ENCODE data around the gene FOCAD.

FOCAD gene

DNA sequence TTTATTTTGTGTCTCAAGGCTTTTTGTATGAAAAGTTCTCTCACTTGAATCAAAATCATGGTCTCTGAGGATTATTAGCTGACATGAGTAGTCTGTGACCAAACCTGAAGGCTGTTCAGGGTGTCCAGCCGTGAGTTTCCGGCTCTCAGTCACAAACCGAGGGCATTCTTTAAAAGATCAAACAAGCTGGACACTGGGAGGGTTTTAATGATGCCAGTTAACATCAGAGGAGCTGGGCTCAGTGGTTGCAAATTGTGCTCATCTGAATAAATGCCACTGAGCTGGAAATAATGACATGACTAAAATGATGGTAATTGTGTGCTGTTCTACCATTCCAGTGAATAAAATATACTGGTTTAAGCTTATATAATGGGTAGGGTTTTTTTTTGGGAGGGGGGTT is 153.1 kb downstream of the FOCAD start:
- TF ChIP-seq, protein P1, sequence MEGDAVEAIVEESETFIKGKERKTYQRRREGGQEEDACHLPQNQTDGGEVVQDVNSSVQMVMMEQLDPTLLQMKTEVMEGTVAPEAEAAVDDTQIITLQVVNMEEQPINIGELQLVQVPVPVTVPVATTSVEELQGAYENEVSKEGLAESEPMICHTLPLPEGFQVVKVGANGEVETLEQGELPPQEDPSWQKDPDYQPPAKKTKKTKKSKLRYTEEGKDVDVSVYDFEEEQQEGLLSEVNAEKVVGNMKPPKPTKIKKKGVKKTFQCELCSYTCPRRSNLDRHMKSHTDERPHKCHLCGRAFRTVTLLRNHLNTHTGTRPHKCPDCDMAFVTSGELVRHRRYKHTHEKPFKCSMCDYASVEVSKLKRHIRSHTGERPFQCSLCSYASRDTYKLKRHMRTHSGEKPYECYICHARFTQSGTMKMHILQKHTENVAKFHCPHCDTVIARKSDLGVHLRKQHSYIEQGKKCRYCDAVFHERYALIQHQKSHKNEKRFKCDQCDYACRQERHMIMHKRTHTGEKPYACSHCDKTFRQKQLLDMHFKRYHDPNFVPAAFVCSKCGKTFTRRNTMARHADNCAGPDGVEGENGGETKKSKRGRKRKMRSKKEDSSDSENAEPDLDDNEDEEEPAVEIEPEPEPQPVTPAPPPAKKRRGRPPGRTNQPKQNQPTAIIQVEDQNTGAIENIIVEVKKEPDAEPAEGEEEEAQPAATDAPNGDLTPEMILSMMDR (IDR thresholded peaks at IDR 0.05; ENCODE audit: borderline replicate concordance, insufficient read depth, low read depth, low read length): no peak
- no peak overlapping the region for H3K4me3 ChIP-seq (ENCODE audit: low read depth, low read length)

GRCh38 chr9:20838218-20838617 is 154.2 kb downstream of the FOCAD start:
- no peak overlapping the region for H3K4me3 ChIP-seq (ENCODE audit: low read depth, low read length)
- TF ChIP-seq, protein P1 (IDR thresholded peaks at IDR 0.05; ENCODE audit: borderline replicate concordance, insufficient read depth, low read depth, low read length): no peak

DNA sequence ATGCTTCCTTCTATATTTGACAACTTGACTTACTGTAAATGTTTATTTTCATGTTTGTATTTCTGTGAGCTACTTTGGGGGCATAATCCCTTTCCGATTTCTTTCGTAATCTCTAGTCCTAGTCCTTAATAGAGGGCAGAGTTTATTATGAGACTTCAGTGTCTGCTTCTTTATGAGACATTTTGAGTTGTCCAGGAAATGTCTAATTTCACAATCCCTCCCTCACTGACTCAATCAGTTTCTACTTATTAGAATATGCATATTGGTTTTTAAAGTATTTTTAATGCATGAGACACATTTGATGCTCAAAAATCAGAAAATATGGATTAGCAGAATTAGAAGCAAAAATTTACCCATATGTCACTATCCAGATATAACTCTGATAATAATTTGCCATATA is 160.9 kb downstream of the FOCAD start:
- TF ChIP-seq, protein P1 (IDR thresholded peaks at IDR 0.05; ENCODE audit: borderline replicate concordance, insufficient read depth, low read depth, low read length): no peak
- H3K4me3 ChIP-seq (ENCODE audit: low read depth, low read length): no peak overlapping the region

DNA sequence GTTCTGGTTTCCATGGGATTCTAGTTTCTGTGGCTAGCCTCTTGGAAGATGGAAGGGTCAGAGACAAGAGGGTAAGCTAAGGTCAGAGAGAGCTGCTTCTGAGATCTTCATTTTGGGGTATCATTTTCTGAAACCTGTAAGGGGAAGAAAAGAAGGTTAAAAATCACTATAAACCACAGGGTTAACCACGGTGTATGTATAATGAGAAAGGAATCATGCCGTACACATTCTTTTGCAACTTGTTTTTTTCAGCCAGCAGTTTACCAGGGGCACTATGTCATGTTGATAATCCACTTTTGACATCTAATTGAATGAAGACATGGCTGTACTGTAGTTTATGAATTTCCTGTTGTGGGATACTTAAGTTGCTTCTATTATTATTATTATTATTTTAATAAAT is 164.4 kb downstream of the FOCAD start:
- TF ChIP-seq, protein P1 (IDR thresholded peaks at IDR 0.05; ENCODE audit: borderline replicate concordance, insufficient read depth, low read depth, low read length): no peak

GRCh38 chr9:20853866-20854265 is 169.8 kb downstream of the FOCAD start:
- H3K4me3 ChIP-seq (ENCODE audit: low read depth, low read length): no peak overlapping the region
- TF ChIP-seq, protein P1 (IDR thresholded peaks at IDR 0.05; ENCODE audit: borderline replicate concordance, insufficient read depth, low read depth, low read length): no peak

More for the DNA sequence above, 164.4 kb downstream of the FOCAD start:
- no peak overlapping the region for H3K4me3 ChIP-seq (ENCODE audit: low read depth, low read length)

GRCh38 chr9:20854444-20854843 is 170.4 kb downstream of the FOCAD start:
- TF ChIP-seq, protein P1 (IDR thresholded peaks at IDR 0.05; ENCODE audit: borderline replicate concordance, insufficient read depth, low read depth, low read length): no peak
- no peak overlapping the region for H3K4me3 ChIP-seq (ENCODE audit: low read depth, low read length)

GRCh38 chr9:20863945-20864344 is 179.9 kb downstream of the FOCAD start:
- TF ChIP-seq, protein P1 (IDR thresholded peaks at IDR 0.05; ENCODE audit: borderline replicate concordance, insufficient read depth, low read depth, low read length): no peak
- no peak overlapping the region for H3K4me3 ChIP-seq (ENCODE audit: low read depth, low read length)

All from GM12875 (cell line).